ENCODE measurements around the gene RFPL3.
"Not testable (repeated sequence)": the region's sequence is repeated elsewhere in the genome, so short reads cannot be mapped to it uniquely, and the experiment has no call there.

Gene RFPL3

DNA sequence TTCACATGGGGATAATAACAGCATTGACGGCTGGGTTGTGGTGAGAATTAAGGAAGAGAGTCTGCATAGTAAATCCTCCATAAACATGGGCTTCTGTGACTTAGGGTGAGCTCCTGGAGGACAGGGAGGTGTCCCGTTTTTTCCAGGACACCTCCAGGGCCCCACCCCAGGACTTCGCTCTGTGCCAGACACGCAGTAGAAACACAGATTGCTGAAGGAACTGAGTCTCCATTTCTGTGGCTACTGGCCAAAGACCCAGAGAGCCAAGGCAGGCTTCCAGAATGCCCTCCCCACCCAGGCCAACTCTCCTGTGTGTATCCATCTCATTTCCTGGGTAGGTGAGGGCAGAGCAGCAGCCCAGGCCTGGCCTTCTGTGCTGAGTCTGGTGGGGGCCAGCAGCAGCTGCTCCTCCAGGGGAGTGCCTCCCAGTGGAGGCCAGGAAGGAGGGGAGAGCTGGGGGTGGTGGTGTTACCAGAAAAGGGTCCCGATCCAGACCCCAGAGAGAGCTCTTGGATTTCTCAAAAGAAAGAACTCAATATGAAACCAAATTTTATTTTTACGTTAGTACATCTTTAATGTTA lies 9.5 kb upstream of the RFPL3 start:
- TF ChIP-seq, protein P1, sequence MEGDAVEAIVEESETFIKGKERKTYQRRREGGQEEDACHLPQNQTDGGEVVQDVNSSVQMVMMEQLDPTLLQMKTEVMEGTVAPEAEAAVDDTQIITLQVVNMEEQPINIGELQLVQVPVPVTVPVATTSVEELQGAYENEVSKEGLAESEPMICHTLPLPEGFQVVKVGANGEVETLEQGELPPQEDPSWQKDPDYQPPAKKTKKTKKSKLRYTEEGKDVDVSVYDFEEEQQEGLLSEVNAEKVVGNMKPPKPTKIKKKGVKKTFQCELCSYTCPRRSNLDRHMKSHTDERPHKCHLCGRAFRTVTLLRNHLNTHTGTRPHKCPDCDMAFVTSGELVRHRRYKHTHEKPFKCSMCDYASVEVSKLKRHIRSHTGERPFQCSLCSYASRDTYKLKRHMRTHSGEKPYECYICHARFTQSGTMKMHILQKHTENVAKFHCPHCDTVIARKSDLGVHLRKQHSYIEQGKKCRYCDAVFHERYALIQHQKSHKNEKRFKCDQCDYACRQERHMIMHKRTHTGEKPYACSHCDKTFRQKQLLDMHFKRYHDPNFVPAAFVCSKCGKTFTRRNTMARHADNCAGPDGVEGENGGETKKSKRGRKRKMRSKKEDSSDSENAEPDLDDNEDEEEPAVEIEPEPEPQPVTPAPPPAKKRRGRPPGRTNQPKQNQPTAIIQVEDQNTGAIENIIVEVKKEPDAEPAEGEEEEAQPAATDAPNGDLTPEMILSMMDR (IDR thresholded peaks at IDR 0.05; ENCODE audit: borderline replicate concordance, control extremely low read depth, extremely low read depth, insufficient read depth, missing control alignments), result no peak
- in situ Hi-C loops (cut with MboI; ENCODE audit: low sequenced_read_pairs, unreplicated experiment), result no loop called here

DNA sequence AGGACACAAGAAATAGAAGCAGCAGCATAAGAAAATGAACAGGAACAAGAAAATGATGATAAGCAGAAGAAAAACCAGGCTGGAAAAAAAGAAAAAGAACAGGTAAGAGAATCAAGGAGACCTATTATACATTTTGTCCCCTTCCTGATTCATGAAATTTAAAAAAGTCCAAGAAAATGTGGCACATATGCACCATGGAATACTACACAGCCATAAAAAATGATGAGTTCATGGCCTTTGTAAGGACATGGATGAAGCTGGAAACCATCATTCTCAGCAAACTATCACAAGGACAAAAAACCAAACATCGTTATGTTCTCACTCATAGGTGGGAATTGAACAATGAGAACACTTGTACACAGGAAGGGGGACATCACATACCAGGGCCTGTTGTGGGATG lies 5.8 kb upstream of the RFPL3 start:
- in situ Hi-C loops (cut with MboI; ENCODE audit: low sequenced_read_pairs, unreplicated experiment), result not testable (repeated sequence)

More for the DNA sequence above, 9.5 kb upstream of the RFPL3 start:
- DNase-seq (ENCODE audit: low spot score), result no peak

DNA sequence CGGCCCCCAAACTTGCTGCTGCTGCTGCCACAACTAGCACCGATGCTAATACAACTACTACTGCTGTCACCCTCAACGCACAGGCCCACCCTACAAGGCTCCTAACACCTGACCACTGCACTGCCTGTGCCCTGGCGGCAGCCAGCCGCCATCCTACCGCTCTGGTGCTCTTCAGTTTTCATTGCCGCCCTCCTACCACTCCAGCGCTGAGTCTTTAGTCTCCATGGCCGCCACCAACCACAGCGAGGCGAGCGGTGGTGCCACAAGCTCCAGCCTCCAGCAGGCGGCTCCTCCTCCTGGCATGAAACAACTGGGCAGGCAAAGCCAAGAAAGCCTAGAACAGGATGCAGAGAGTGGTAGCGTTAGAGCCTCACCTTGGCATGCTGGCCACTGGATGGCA lies 5.0 kb upstream of the RFPL3 start:
- in situ Hi-C loops (cut with MboI; ENCODE audit: low sequenced_read_pairs, unreplicated experiment), result no loop called here
- DNase-seq (ENCODE audit: low spot score), result no peak
- TF ChIP-seq, protein P1 (IDR thresholded peaks at IDR 0.05; ENCODE audit: borderline replicate concordance, control extremely low read depth, extremely low read depth, insufficient read depth, missing control alignments), result no peak

More for the DNA sequence above, 5.8 kb upstream of the RFPL3 start:
- not testable (repeated sequence) for DNase-seq (ENCODE audit: low spot score)

DNA sequence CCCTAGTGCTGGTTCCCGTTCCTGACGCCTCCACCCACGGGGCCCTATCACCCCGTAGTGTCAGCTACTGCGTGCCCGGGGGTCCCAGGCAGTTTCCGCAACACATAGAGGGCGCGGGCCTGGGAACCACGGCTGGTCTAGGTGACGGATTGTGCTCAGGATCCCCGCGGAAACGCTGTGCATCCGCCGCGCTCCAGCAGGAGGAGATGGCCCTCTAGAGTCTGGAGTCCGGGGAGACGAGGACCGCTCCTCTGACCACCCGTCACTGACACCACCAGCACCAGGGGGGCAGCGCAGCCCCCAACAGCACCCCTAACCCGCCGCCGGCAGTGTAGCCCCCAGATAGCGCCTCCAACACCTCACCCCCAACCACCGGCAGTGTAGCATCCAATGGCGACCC lies 4.4 kb upstream of the RFPL3 start:
- TF ChIP-seq, protein P1 (IDR thresholded peaks at IDR 0.05; ENCODE audit: borderline replicate concordance, control extremely low read depth, extremely low read depth, insufficient read depth, missing control alignments), result no peak
- no peak for DNase-seq (ENCODE audit: low spot score)
- in situ Hi-C loops (cut with MboI; ENCODE audit: low sequenced_read_pairs, unreplicated experiment), result no loop called here

DNA sequence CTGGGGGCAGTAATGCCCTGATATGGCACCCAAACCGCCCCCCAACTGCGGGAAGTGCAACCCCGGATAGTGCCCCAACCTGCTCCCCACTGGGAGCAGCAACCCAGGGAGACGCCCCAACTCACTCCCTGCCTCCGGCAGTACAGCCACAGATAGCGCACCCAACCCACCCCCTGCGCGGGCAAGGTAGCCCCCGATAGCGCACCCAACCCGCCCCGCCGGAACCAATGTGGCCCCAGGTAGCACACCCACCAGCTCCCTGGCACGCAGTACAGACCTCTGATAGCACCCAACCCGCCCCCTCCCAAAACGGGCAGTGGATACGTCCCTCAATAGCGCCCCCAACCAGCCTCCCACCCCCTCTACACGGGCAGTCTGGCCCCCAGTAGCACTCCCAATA lies 3.8 kb upstream of the RFPL3 start:
- in situ Hi-C loops (cut with MboI; ENCODE audit: low sequenced_read_pairs, unreplicated experiment), result no loop called here
- TF ChIP-seq, protein P1 (IDR thresholded peaks at IDR 0.05; ENCODE audit: borderline replicate concordance, control extremely low read depth, extremely low read depth, insufficient read depth, missing control alignments), result no peak
- DNase-seq (ENCODE audit: low spot score), result no peak

DNA sequence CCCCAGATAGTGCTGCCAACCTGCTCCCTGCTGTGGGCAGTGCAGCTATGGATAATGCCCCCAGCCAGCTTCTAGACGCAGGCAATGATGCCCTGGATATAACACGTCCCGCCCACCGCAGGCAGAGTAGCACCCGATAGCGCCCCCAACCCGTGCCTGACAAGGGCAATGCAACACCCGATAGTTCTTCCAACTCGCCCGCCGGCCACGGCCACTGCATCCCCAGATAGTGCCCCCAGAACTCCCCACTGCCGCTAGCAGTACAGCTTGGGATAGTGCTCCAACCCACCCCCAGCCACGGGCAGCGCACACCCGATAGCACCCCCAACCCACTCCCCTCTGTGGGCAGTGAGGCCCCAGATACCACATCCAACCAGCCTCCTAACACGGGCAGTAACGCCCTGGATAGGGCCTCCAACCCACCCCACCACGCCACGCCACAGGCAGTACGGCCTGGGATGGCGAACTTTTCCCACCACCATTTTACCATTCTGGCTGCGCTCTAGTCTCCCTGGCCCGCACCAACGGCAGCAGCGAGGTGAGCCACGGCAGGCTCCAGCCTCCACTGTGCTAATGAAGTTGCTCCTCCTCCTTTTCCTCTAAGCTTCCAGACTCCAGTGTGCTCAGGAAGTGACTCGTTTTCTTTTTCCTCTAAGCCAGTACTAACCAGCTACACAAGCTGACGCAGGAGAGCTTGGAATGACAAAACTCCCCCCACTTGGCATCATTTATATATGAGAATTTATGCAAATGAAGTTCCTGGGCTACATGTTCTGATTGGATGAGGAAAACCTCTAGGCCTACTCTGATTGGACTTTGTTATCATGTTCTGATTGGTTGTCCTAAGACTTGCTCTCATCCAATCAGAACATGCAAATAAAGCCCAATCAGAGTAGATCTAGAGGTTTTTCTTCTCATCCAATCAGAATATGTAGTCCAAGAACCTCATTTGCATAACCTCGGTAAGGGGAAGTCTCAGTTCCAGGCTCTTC lies 3.0 kb upstream of the RFPL3 start:
- TF ChIP-seq, protein P1 (IDR thresholded peaks at IDR 0.05; ENCODE audit: borderline replicate concordance, control extremely low read depth, extremely low read depth, insufficient read depth, missing control alignments), result no peak
- no peak for DNase-seq (ENCODE audit: low spot score)
- in situ Hi-C loops (cut with MboI; ENCODE audit: low sequenced_read_pairs, unreplicated experiment), result no loop called here

DNA sequence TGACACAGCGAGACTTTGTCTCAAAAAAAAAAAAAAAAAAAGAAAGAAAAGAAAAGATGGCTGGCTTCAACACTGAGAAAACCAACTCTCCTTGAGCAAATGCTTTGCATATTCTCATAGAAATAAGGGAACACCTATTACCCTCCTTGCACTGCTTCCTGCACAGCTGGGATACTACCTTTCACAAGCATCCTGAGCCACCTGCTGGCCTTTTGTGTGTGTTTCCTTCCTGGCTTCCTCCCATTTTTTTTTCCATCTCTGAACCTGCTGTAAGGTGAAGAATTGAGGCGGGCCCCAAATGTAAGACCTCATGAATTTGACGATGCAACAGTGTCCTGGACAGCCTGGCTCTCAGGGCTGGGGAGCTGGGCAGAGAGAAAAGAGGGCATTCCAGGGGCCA lies 1.9 kb upstream of the RFPL3 start:
- no peak for DNase-seq (ENCODE audit: low spot score)
- in situ Hi-C loops (cut with MboI; ENCODE audit: low sequenced_read_pairs, unreplicated experiment), result no loop called here
- TF ChIP-seq, protein P1 (IDR thresholded peaks at IDR 0.05; ENCODE audit: borderline replicate concordance, control extremely low read depth, extremely low read depth, insufficient read depth, missing control alignments), result no peak

DNA sequence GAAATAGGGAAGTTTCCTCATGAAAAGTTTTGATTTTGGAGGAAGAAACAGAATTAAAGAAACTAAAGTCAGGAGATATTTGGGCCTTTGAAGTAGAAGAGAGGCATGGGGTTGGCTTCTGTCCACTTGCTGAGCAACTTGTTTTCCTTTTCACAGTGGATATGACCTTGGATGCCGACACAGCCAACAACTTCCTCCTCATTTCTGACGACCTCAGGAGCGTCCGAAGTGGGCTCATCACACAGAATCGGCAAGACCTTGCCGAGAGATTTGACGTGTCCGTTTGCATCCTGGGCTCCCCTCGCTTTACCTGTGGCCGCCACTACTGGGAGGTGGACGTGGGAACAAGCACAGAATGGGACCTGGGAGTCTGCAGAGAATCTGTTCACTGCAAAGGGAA lies 2.4 kb downstream of the RFPL3 start:
- DNase-seq (ENCODE audit: low spot score); in situ Hi-C loops (cut with MboI; ENCODE audit: low sequenced_read_pairs, unreplicated experiment): not testable (repeated sequence)
